HG03521 (cell line): Measurements from ENCODE around the gene FARP1.

Source experiments
- ATAC-seq: cut with Tn5 transposase; IDR thresholded peaks from one replicate; pipeline ENCODE4 v1.9.1; 2021; ENCODE audit warnings: mild to moderate bottlenecking, moderate library complexity; ENCODE audit not compliant: unreplicated experiment

The FARP1 gene

DNA sequence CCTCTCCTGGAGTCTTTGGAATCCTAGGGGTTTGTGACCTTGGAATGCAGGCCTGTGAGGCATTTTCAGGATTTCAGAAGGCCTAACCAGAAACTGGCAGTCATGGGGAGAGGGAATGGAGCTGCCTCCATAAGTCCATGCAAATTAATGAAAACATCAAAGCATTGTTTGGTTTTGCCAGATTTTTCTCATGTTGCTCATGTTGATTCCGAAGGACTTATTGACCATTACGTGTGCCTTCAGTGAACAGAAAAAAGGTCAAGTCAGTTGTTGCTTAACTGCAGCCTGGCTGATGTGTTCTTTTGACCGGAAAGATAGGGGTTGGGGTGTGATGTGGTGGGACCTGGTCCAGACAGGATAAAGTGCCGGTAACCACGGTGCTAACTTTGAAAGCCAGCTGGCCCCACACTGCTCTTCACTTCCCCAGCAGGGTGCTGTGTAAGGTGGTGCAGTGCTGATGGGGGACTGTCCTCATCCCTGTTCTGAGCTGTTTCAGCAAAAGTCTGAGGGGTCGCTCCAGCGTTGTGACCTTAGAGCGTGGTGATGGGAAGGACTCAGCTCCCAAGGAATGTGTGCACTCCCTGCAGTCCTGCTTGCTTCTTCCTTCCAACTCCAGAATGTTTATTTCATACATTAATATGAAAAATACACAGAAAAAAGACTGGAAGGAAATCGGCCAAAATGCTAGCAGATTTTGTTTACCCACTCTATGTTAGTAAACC is 30.7 kb downstream of the FARP1 start:
- ATAC-seq, result no peak

DNA sequence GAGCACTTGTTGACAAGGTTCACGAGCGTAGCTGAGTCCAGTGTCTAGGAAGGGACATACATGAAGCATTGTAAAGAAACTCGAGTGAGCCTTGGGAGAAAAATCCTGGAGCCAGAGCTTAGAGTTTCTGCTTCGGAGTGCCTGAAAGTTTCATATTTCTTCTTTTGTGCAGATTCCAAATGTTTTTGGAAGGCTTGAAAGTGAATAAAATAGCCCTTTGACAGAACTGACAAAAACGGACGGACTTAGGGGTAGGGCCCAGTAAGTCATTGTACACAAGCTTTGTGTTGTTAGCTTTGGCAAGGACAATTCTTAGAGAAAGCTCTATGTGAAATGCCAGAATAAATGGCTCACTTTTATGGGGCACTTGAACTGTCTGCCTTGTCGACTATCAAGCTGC is 31.4 kb downstream of the FARP1 start:
- ATAC-seq, result no peak

DNA sequence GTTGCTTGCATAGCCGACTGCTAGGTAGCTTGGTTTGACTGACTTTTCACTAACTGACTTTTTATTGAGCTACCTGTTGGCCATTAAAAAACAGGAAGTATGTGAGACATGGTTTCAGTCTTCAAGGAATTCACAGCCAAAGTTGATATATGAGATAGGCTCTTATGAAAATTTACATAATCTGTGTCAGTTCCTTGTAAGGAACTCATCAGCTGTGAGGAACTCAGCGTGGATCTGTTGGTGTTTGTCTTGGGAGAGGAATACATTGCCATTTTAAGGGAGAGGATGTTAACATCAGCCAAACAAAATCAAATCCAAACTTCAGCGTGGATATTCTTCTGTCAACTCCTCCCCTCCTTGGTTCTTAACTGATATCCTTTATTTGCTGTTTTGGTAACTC is 32.1 kb downstream of the FARP1 start:
- no peak for ATAC-seq

DNA sequence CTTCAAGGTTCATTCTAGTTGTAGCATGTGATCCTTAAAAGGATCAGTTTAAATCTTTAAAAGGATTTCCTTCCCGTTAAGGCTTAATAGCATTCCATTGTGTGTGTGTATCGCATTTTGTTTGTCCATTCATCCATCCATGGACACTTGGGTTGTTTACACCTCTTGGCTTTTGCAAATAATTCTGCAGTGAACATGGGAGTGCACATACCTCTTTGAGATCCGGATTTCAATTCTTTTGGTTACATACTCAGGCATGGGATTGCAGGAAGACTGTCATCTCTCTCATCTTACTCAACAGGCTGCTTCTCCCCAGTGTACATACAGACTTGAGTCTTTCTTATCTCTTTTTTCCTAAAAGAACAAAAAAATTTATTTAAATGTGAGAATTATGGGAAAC is 32.9 kb downstream of the FARP1 start:
- ATAC-seq, result no peak

DNA sequence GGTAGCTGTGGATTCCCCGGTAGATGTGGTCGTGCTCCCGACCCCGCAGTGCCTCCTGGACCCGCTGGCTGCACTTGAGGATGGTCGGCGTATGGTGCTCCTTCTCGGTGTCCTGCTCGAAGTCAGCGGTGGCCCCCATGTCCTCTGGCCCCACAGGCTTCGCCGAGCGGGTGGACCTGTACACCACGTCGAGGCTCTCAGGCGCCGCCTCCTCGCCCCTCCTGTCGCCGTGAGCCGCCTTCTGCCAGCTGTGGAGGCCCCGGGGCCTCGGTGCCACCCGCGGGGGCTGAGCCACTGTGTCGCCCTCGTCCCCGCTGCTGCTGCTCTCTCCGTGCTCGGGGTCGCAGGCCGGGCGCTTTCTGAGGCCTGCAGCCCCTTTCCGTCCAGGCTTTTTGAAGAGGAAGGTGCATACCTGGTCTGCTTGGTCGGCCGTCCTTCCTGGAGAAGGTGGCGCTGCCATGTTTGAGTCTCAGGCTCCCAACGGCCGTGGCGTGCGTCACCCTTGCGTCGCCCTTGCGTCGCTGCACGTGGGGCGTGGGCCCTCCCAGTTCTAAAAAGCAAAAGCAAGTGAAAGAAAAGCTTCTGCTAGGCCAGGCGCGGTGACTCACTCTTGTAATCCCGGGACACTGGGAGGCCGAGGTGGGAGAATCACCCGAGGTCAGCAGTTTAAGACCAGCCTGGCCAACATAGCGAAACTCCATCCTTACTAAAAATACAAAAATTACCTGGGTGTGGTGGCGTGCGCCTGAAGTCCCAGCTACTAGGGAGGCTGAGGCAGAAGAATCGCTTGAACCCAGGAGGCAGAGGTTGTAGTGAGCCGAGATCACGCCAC is 34.1 kb downstream of the FARP1 start, which contains the start of gene RNF113B:
Gene RNF113B (minus strand): TSS at position 493 of the 832 bp plus-strand sequence. CDS start 33 bp downstream, at position 460.
- no peak for ATAC-seq

DNA sequence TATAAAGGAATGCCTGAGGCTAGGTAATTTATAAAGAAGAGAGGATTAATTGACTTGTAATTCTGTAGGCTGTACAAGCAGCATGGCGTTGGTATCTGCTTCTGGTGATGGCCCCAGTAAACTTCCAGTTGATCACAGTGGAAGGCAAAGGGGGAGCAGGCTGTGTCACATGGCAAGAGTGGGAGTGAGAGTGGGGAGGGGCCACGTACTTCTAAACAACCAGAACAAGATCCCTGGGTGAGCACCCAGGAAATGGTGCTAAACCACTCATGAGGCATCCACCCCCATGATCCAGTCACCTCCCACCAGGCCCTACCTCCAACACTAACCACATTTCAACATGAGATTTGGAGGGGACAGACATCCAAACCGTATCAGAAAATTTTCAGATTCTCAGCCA is 37.2 kb downstream of the FARP1 start:
- ATAC-seq, result no peak

DNA sequence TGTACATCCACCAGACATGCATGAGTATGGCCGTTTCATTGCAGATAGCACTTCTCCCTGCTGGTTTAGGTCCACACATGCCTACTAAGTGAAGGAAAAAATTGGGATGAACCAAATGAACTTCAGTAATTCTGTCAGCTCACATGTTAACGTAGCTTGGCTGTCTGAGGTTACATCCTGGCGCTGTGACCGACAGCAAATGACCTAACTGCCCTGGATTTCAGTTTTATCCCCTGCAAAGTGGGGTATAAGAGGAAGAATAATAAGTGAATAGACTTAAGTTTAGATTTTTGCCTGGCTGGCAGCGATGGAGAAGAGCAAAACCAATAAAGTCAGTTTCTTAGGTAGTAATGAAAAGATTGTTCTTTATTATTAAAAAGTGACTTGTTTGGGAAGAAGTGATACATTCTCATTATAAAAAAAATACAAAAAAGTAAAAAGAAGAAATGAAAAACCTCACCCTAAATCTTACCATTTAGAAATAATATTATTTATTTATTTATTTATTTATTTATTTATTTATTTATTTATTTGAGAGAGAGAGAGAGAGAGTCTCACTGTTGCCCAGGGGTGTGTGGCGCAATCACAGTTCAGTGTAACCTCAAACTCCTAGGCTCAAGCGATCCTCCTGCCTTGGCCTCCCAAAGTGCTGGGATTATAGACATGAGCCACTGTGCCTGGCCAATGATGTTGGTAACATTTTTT is 38.4 kb downstream of the FARP1 start:
- no peak for ATAC-seq

DNA sequence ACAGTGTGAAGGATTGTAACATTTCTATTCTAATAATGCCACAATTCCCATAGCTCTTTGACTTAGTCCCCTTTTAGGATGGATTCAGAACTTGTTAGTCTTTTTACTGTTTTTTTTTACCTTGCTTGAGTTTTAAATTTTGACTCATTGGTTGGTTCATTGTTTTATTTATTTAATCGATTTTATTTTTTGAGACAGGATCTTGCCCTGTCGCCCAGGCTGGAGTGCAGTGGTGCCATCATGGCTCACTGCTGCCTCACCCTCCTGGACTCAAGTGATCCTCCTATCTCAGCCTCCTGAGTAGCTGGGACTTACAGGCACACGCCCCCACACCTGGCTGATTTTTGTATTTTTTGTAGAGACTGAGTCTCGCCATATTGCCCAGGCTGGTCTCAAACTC is 39.3 kb downstream of the FARP1 start:
- ATAC-seq, result no peak

DNA sequence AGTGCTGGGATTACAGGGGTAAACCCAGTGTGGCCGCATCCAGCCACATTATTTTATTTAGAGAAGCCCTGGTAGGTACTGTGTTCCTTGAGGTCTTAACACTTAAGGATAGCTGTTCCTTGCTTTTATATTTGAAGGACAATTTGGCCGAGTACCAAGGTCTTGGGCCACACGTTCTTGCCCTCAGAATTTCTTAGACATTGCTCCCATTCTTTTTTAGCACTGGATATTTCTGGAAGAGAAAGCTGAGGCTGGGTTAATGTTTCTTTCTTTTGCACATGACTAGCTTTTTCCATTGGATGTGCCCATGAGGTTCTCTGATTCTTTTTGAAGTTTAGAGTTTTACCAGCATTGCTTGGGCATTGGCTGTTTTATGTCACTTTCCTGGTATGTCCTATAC is 39.7 kb downstream of the FARP1 start:
- no peak for ATAC-seq

DNA sequence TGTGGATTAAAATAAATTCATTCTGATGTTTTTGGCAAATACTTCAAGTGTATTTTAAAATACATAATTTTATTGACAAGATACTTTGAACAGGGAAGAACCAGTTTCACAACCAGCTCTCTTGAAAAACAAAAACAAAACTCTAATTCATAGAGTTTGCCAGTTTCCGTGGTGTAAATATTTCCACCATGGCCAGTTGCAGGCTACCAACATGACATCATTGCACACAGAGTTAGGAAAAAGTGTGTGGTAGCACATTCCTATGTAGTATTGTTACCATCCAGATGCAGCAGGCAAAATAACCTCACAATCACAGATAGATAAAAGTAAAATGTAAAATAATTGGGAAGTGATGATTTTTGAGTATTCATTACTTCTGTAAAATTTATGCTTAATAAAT is 41.9 kb downstream of the FARP1 start:
- ATAC-seq, result no peak

DNA sequence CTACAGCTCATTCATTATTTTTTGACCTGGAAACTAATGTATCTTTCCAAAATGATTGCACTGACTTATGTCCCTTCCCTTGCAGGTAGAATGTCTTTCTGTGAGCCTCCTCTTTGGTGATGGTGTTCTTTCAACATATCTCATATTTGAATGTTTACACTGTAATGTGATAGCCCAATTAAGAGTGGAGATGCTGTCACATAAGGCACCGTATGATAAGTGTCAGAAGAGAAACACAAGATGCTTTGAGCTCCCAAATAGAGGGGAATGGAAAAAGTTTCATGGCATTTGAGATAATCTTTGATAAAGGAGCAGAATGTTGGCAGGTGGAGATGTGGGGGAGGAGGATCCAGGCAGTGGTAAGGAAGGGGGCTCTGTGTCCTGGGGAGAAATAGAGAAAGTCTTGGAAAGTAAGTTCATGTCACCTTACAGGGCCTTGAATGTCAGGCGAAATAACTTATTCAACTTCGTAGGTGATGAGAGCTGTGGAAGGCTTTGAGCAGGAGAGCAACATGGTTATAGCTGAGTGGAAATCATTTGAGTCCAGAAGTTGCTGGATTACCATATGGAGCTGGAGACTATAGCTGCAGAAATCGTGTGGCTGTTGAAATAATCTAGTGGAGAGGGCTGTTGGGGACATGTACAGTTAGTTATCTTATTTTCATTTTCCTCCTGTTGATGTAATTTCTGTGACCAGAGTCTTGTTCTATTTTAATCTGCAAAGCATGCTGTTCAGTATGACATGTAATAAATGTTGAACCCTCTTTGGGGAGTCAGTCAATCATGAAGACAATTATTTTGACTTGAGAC is 44.5 kb downstream of the FARP1 start:
- ATAC-seq, result no peak

DNA sequence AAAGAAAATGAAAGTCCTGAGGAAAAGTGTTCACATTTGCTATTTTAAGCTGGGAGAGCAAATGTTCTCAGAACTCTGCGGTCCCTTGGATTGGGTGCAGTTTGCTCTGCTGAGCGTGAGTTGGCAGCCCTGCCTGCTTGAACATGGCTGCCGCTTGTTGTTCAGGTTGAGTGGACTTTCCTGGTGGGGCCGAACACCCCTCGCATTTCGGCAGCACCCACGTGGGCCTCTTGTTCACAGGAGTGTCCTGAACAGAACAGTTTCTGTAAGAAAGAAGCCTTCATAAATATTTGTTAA is 45.0 kb downstream of the FARP1 start:
- no peak for ATAC-seq

DNA sequence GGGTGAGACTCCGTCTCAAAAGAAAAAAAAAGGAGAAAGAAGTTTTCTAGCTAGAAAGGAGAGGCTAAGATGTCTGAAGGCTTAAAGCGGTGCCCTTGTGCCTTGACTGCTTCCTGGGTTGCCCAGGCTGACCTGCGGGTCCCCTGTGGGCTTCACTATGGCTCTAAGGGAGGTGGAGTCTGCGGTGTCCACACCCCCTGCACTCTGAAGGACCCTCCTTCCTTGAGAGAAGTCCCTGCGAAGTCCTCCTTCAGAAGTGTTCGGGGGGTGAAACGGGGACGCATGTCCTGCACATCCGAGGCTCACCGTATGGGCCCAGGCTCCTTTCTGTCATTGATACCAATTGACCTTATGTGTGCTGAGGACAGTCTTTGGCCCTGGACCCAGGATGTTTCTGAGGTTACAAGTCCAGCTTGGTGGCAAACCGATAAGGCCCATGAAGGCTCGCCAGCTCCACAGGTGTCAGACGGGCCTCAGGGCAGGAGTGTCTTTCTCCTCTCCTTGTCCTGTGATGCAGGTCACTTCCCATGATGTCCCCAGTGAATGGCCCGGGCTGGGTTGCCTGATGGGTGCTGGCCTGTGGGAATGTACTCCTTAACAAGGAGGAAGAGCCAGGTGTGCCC is 45.8 kb downstream of the FARP1 start:
- no peak for ATAC-seq

DNA sequence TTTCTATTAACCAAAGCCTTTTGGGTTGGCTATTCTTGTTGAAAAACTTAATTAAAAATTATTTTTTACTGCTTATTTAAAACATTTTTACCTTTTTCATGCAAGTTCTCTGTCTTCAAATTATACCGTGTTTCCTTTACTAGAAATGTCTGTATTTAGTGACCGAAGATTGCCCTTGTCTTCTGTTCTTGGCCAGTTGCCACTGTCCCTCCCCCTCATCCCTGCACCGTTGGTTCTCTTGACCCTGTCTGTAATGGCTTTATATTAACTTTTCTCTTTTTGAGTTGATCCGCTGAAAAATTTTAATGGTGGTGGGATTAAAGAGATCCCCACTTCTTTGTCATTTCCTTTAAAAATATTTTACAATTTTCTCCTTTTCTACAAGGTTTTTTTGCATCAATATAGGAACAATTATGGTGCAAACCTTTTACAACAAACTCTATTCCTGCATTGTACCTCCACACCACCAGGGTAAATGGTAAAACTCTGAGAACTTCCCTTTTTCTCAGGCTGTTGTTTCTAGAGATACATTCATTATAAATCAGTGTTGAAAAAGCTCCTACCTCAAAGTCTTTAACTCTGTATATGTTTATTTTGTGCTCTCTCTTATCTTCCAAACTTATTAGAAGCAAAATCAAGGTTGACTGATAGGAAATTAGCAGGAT is 47.1 kb downstream of the FARP1 start:
- ATAC-seq, result no peak

DNA sequence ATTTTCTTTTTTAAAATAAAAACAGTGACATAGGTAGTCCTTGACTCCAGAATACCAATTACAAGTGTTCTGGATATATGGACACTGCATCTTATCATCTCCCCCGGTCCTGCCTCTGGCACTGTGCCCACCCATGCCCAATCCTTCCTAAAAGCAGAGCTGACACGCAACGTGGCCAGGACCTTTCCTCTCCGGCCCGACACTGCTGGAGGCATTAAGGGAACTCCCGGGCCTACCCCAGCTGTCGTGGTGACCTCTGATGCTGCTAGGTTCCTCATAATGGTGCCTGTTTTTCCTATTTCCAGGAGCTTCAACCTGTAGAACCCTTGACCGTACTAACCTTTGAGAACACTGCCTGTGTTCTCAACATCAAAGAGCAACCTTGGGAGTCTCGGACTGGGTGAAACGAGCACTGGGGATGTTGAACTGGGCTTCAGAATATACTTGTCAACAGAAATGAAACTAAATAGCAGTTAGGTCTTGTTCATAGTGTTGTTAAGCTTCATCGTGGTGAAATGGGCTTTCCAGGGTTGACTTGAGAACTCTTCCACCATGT is 48.1 kb downstream of the FARP1 start:
- no peak for ATAC-seq

DNA sequence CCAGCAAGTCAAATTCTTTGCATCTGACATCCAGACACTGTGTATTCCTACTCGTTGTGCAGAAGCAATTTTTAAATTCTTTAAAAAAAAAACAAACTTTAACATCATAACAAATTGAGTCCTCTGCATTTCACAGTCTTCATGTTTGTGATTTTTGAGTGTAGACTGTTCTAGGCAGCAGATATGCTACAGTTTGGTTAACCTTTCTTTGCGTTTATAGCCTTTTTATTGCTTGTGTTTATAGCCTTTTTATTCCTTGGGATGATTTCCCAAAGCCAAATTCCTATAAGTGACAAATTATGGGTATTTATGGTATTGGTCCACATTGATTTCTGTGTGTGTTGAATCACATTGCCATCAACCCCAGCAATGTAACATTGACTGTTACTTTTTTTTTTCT is 49.1 kb downstream of the FARP1 start:
- ATAC-seq, result no peak

DNA sequence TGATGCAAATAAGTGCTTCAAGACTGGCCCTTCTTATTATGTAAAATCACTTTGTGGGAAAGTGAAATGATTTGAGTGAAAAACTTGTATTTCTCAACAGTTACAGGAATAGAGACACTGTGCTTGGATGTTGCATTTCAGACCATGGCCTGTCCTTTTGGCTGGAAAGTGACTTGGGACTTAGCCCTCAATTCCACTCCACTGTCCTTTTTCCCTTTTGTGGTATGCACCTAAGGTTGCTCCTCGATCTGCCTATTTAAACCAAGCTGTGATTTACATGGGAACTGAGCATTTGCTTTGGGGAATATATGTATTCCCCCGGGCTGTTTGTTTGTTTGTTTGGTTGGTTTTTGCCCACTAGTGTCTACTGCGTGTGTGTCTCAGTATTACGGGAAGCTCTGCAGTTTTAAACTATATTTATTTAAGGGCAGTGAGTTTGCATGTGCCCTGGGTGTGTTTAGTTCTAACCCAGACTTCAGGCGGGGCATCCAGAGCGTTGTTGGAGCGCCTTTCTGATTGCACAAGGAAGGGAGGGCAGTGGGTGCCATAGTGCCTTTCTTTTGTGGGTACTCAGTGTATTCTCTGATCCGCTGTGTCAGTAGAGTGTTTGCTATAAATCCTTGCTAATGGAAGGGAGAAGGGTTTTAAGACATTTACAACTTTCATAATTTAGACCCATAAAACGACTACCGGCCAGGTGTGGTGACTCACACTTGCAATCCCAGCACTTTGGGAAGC is 52.3 kb downstream of the FARP1 start:
- no peak for ATAC-seq

DNA sequence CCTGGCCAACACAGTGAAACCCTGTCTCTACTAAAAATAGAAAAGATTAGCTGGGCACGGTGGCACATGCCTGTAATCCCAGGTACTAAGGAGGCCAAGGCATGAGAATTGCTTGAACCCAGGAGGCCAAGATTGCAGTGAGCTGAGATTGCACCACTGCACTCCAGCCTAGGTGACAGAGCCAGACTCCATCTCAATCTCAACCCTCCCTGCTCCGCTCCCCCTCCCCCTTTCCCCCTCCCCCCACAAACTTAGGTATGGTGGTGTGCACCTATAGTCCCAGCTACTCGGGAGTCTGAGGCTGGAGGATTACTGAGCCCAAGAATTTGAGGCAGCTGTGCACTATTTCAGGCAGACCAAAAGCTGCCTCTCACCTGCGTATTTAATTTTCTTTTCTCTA is 55.8 kb downstream of the FARP1 start:
- no peak for ATAC-seq

DNA sequence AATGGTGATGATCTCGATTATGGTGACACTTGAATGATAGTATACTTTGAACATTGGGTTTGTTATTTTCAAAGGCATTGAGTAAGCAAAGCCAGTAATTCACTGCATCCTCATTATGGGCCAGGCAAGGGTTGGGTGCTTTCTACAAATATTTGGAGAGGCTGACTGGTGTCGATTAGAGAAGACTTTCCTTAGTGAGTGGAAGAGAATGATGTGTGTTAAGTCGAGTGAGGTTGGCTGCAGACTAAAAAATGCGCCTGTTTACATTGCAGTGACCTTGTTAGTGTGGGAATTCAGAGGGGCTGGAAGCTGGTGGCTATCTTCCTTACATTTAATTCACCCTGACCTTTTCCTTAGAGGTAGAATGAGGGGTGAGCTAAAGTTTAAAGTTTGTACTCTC is 56.6 kb downstream of the FARP1 start:
- no peak for ATAC-seq
